Stimulated activated CD4-positive, alpha-beta T cell treated with anti-CD3 and anti-CD28 coated beads, Interleukin-1b, Interleukin-23, amount 100 ng/mL, for 1 hour (primary cell): ENCODE measurements around the gene KRTAP20-3.

ENCODE experiments used
- DNase-seq, 2 donors: peaks; one replicate each; pipeline ENCODE4 v3.0.0-alpha.2; 2020; ENCODE audit warnings: low read depth in 2 of 2

The KRTAP20-3 gene

GRCh38 chr21:30684506-30684905 lies 41.8 kb downstream of the KRTAP20-3 start:
- DNase-seq, result no peak

- no peak for DNase-seq
Measured at GRCh38 chr21:30689822-30690221, 47.2 kb downstream of the KRTAP20-3 start.
